PC-9 (cell line): ENCODE results near the gene ZNF283. TPM values are rescaled to one million over a fixed set of nuclear protein-coding genes. Genes with fewer than 3 reads are reported as not detected.
A peak's percentile ranks its signal among the peaks of the same experiment; 100 is the strongest.

ENCODE experiments used
- BruUV-seq: library from RNA; stranded (reverse); fragments of 400-500 nt; replicated peaks from 2 replicates; lab custom pipeline; 2021; lab: Mats Ljungman, UMichigan
- CTCF ChIA-PET: fragments of 300-600 bp; sonication (Branson Sonifier 250); formaldehyde crosslinking; loops from one replicate; lab custom pipeline; 2022; ENCODE audit warnings: antibody characterized with exemption; lab: Charles Lee
- POLR2A ChIA-PET: fragments of 300-600 bp; sonication (Branson Sonifier 250); formaldehyde crosslinking; loops from one replicate; lab custom pipeline; 2022; ENCODE audit warnings: antibody characterized with exemption; ENCODE audit not compliant: unreplicated experiment; lab: Charles Lee
- DNase-seq, 2 experiments: peaks; one replicate each; pipeline versions ENCODE4 v3.0.0 to v3.0.0-alpha.2; 2015 to 2022; ENCODE audit warnings: mixed read lengths in 1 of 2
- H2AFZ ChIP-seq: fragments of 200-600 bp; sonication (generic); 2 replicates; pipeline ENCODE4 v1.8.1; 2017; ENCODE audit warnings: antibody characterized with exemption
- H3F3A ChIP-seq: fragments of 200-600 bp; sonication (generic); 2 replicates; pipeline ENCODE4 v1.8.1; 2017; ENCODE audit warnings: antibody characterized with exemption, mild to moderate bottlenecking, low read depth; ENCODE audit not compliant: insufficient read depth
- H3K27ac ChIP-seq: fragments of 200-600 bp; sonication (generic); 2 replicates; pipeline ENCODE4 v1.6.1; 2016; ENCODE audit warnings: mixed run types
- H3K27me3 ChIP-seq: fragments of 200-600 bp; sonication (generic); 2 replicates; pipeline ENCODE4 v1.6.1; 2016; ENCODE audit warnings: low read depth, mixed run types; ENCODE audit not compliant: insufficient read depth
- H3K36me3 ChIP-seq: fragments of 200-600 bp; sonication (generic); 2 replicates; pipeline ENCODE4 v1.6.1; 2016; ENCODE audit warnings: low read depth, mixed run types
- H3K4me1 ChIP-seq: fragments of 200-600 bp; sonication (generic); replicated peaks from 2 replicates; pipeline ENCODE4 v1.6.1; 2016; ENCODE audit warnings: mixed run types; ENCODE audit not compliant: insufficient read depth
- H3K4me2 ChIP-seq: fragments of 200-600 bp; sonication (generic); 2 replicates; pipeline ENCODE4 v1.6.1; 2017; ENCODE audit warnings: mixed run types
- H3K4me3 ChIP-seq: fragments of 200-600 bp; sonication (generic); 2 replicates; pipeline ENCODE4 v1.6.1; 2016; ENCODE audit warnings: mixed run types
- H3K79me2 ChIP-seq: fragments of 200-600 bp; sonication (generic); 2 replicates; pipeline ENCODE4 v1.6.1; 2017; ENCODE audit warnings: low read depth, mixed run types
- H3K9me2 ChIP-seq: fragments of 200-600 bp; sonication (generic); 2 replicates; pipeline ENCODE4 v1.8.1; 2017; ENCODE audit warnings: mild to moderate bottlenecking; ENCODE audit not compliant: insufficient read depth
- H3K9me3 ChIP-seq: fragments of 200-600 bp; sonication (generic); 2 replicates; pipeline ENCODE4 v1.8.1; 2016; ENCODE audit warnings: low read depth; ENCODE audit not compliant: insufficient read depth
- H4K20me1 ChIP-seq: fragments of 200-600 bp; sonication (generic); 2 replicates; pipeline ENCODE4 v1.8.1; 2017; ENCODE audit not compliant: insufficient read depth
- EZH2 ChIP-seq: fragments of 200-600 bp; sonication (generic); IDR thresholded peaks from 2 replicates; pipeline ENCODE4 v1.8.0; 2017; ENCODE audit warnings: antibody characterized with exemption, low read depth
- intact Hi-C: fragments of 100-400 bp; cut with micrococcal nuclease; formaldehyde crosslinking; loops from one replicate; pipeline ENCODE4 v1.10.0; 2022; ENCODE audit not compliant: unreplicated experiment
- total RNA-seq: library from RNA; stranded (reverse); gene quantifications from 2 replicates; pipeline ENCODE4 v1.2.3, GENCODE V29; 2021
- TF ChIP-seq, protein P1 (sequence below): fragments of 200-600 bp; sonication (generic); conservative IDR thresholded peaks from 2 replicates; pipeline ENCODE4 v1.6.1; 2017; ENCODE audit warnings: mixed run types, antibody characterized with exemption, mild to moderate bottlenecking, moderate library complexity

Gene ZNF283
- total RNA-seq, 1 experiment from 2014 or later: 14.8 TPM

GRCh38 chr19:43781630-43782310 is 45.4 kb upstream of the ZNF283 start:
- Histone ChIP-seq H3K4me1 (peaks cover 68% of the 10 kb centered on the region), H3K36me3 (no peaks in the 10 kb centered on the region), H3K4me2 (peak overlapping the region; percentile 83), H3K27ac (peak overlapping the region; percentile 88), H4K20me1 (no peaks in the 10 kb centered on the region), H3K9me3 (no peaks in the 10 kb centered on the region), H3K4me3 (peak overlapping the region; percentile 62; the same call in 1 of the 2 replicates), H3K79me2 (peaks cover 47% of the 10 kb centered on the region), H3K27me3 (no peaks in the 10 kb centered on the region), H3K9me2 (no peaks in the 10 kb centered on the region), H2AFZ (no peak overlapping the region), H3F3A (peaks cover 83% of the 10 kb centered on the region)
- intact Hi-C loops: loop anchor here (10.0 kb wide), 1 partner anchor 337 kb away; no protein-coding TSS in a partner anchor
- no peak for DNase-seq
- ChIA-PET POLR2A (no interaction called here), CTCF (no interaction called here)
- no peak for TF ChIP-seq EZH2
- TF ChIP-seq, protein P1, sequence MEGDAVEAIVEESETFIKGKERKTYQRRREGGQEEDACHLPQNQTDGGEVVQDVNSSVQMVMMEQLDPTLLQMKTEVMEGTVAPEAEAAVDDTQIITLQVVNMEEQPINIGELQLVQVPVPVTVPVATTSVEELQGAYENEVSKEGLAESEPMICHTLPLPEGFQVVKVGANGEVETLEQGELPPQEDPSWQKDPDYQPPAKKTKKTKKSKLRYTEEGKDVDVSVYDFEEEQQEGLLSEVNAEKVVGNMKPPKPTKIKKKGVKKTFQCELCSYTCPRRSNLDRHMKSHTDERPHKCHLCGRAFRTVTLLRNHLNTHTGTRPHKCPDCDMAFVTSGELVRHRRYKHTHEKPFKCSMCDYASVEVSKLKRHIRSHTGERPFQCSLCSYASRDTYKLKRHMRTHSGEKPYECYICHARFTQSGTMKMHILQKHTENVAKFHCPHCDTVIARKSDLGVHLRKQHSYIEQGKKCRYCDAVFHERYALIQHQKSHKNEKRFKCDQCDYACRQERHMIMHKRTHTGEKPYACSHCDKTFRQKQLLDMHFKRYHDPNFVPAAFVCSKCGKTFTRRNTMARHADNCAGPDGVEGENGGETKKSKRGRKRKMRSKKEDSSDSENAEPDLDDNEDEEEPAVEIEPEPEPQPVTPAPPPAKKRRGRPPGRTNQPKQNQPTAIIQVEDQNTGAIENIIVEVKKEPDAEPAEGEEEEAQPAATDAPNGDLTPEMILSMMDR: no peak
- no TSS peak for BruUV-seq

- Histone ChIP-seq H3K36me3 (no peaks in the 10 kb centered on the region), H4K20me1 (no peaks in the 10 kb centered on the region), H3K27ac (no peak overlapping the region), H3K4me3 (no peak overlapping the region), H3K9me3 (no peaks in the 10 kb centered on the region), H3K4me2 (no peak overlapping the region), H3F3A (peaks cover 81% of the 10 kb centered on the region), H3K27me3 (no peaks in the 10 kb centered on the region), H3K9me2 (no peaks in the 10 kb centered on the region), H3K79me2 (peaks cover 42% of the 10 kb centered on the region), H2AFZ (no peak overlapping the region), H3K4me1 (peaks cover 63% of the 10 kb centered on the region)
- DNase-seq: no peak
- ChIA-PET CTCF (no interaction called here), POLR2A (no interaction called here)
- no peak for TF ChIP-seq EZH2
- TF ChIP-seq, protein P1: no peak
- intact Hi-C loops: loop anchor here (10.0 kb wide), 1 partner anchor 337 kb away; no protein-coding TSS in a partner anchor
- BruUV-seq: no TSS peak
Observed at GRCh38 chr19:43782311-43782660, 44.8 kb upstream of the ZNF283 start.

GRCh38 chr19:43782689-43783231 is 44.4 kb upstream of the ZNF283 start:
- H3K4me3 ChIP-seq: no peak overlapping the region
- no peaks in the 10 kb centered on the region for H3K27me3 ChIP-seq
- BruUV-seq: no TSS peak
- no peaks in the 10 kb centered on the region for H3K36me3 ChIP-seq
- no peak overlapping the region for H3K4me2 ChIP-seq
- H2AFZ ChIP-seq: no peak overlapping the region
- no peaks in the 10 kb centered on the region for H3K9me3 ChIP-seq
- TF ChIP-seq, protein P1: no peak
- TF ChIP-seq EZH2: no peak
- H3F3A ChIP-seq: peaks cover 77% of the 10 kb centered on the region
- H3K79me2 ChIP-seq: peaks cover 37% of the 10 kb centered on the region
- no peaks in the 10 kb centered on the region for H3K9me2 ChIP-seq
- ChIA-PET CTCF (no interaction called here), POLR2A (no interaction called here)
- H3K4me1 ChIP-seq: peaks cover 58% of the 10 kb centered on the region
- H3K27ac ChIP-seq: no peak overlapping the region
- intact Hi-C loops: loop anchor here (10.0 kb wide), 1 partner anchor 338 kb away; no protein-coding TSS in a partner anchor
- DNase-seq: peak in 1 of 2 experiments; percentile 58
- no peaks in the 10 kb centered on the region for H4K20me1 ChIP-seq
